Measurements from ENCODE around the gene TAF1D.
"Not testable (repeated sequence)": the region's sequence is repeated elsewhere in the genome, so short reads cannot be mapped to it uniquely, and the experiment has no call there.

- TF ChIP-seq, protein P1, sequence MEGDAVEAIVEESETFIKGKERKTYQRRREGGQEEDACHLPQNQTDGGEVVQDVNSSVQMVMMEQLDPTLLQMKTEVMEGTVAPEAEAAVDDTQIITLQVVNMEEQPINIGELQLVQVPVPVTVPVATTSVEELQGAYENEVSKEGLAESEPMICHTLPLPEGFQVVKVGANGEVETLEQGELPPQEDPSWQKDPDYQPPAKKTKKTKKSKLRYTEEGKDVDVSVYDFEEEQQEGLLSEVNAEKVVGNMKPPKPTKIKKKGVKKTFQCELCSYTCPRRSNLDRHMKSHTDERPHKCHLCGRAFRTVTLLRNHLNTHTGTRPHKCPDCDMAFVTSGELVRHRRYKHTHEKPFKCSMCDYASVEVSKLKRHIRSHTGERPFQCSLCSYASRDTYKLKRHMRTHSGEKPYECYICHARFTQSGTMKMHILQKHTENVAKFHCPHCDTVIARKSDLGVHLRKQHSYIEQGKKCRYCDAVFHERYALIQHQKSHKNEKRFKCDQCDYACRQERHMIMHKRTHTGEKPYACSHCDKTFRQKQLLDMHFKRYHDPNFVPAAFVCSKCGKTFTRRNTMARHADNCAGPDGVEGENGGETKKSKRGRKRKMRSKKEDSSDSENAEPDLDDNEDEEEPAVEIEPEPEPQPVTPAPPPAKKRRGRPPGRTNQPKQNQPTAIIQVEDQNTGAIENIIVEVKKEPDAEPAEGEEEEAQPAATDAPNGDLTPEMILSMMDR (IDR thresholded peaks at IDR 0.05), result not testable (repeated sequence)
- TF ChIP-seq POLR2A (IDR thresholded peaks at IDR 0.05), result not testable (repeated sequence)
Observed at GRCh38 chr11:93774560-93774959, 33.3 kb upstream of the TAF1D start.

All from breast epithelium (tissue), 3 donors.